GM19099 (cell line): ENCODE results near the gene DSCAML1.

Experiments used
- POLR2A ChIP-seq: IDR thresholded peaks from 3 replicates; pipeline ENCODE4 v1.6.1; 2011; ENCODE audit warnings: low read depth; ENCODE audit not compliant: insufficient read length; ENCODE audit errors: extremely low read depth

DSCAML1 gene

GRCh38 chr11:117633976-117634755 lies 162.8 kb downstream of the DSCAML1 start:
- no peak for TF ChIP-seq POLR2A

GRCh38 chr11:117633186-117633754 lies 163.7 kb downstream of the DSCAML1 start:
- TF ChIP-seq POLR2A = no peak

DNA sequence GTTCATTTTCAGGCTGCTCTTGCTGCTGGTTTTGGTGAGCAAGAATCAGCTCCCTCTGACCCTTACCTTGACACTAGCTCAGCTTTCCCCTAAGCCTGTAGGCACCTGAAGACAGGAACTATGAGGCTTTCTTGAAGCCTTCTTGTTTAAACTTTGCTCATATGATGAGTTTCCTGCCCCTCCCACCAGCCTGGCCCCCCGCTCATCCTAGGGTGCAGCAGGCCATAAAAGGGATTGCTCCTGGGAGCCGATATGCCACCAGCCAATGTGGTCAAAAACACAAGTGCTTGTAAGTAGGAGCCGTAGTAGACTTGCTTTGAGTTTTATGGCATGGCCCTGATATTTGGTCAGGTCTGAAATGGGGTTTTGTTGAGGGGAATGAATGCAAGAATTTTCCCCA lies 164.7 kb downstream of the DSCAML1 start:
- no peak for TF ChIP-seq POLR2A

- no peak for TF ChIP-seq POLR2A
These were observed 165.5 kb downstream of the DSCAML1 start for GRCh38 chr11:117631336-117632140.

GRCh38 chr11:117629891-117630538 lies 167.0 kb downstream of the DSCAML1 start:
- TF ChIP-seq POLR2A = no peak

GRCh38 chr11:117629146-117629545 lies 167.9 kb downstream of the DSCAML1 start:
- TF ChIP-seq POLR2A = no peak

- no peak for TF ChIP-seq POLR2A
These were observed 169.8 kb downstream of the DSCAML1 start for GRCh38 chr11:117627259-117627658.

DNA sequence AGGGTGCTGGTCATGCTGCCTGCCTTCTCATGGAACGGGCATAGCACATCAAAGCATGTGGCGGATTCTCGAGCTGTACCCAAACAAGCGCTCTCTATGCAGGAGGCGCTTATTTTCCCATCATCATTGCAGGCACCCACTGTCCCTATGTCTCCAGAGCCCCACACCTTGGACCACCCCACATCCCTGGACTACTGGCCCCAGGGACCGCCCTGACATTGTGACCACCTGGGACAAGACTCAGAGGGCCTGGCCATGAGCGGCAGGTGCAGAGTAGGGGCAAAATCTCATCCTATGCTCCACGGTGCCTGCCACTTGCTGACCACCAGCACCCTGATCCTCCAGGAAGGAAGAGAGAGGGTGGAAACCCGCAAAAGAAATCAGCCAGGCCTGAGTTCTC lies 170.4 kb downstream of the DSCAML1 start:
- no peak for TF ChIP-seq POLR2A

DNA sequence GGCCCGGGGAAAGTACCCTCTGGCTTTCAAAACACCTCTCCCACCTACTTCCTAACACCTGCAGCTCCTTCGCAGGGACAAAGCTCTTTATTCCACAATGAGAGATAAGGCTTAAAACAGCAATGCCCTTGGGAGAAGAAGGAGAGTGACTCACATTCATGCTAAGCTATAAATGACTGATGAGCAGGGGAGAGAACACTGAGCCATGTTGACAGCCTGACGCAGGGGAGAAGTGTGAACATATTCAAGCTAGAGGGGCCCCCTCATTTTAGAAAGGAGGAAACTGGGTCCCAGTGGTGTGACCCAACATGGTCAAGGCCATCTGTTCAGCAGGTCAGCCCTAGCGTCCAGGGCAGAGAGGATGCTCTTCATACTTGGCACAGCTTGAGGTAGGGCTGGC lies 171.8 kb downstream of the DSCAML1 start:
- TF ChIP-seq POLR2A = no peak

GRCh38 chr11:117623831-117624271 lies 173.2 kb downstream of the DSCAML1 start:
- TF ChIP-seq POLR2A = no peak

DNA sequence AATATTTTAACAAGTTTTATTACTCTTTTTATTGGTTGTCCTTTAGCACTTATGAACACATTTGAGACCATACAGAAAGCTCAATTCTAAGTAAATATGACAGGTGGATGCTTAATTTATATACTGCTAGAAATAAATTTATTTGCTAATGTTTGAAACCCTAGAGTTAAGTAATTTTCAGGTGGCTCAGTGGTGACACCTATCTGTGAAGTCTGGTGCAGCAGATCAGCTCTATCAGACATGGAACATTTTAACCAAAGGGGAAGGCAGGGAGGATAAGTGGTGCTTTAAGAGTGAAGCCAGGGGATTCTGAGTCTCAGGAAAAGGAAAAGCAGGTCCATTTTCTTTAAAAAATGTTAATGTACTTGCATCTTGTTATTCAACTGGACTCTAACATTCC lies 175.8 kb downstream of the DSCAML1 start:
- no peak for TF ChIP-seq POLR2A

- TF ChIP-seq POLR2A = no peak
These were observed 176.4 kb downstream of the DSCAML1 start for GRCh38 chr11:117620659-117621058.

GRCh38 chr11:117620086-117620485 lies 176.9 kb downstream of the DSCAML1 start:
- no peak for TF ChIP-seq POLR2A

DNA sequence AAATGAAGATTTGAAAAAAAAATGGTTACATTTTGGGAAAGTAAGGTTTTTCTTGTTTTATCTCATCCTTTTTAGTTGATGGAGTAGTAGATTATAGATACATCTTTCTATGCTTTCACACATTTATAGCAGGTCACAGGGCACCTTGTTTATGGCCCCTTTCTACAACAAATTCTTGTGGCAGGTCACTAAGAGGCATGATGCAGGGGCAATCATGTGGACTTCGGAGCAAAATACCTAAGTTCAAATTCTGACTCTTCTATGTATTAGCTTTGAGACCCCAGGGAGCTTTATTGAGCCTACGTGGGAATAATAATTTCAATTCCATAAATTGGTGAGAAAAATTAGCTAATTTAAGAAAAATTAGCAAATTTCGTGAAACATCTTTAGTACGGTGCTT lies 177.4 kb downstream of the DSCAML1 start:
- no peak for TF ChIP-seq POLR2A

DNA sequence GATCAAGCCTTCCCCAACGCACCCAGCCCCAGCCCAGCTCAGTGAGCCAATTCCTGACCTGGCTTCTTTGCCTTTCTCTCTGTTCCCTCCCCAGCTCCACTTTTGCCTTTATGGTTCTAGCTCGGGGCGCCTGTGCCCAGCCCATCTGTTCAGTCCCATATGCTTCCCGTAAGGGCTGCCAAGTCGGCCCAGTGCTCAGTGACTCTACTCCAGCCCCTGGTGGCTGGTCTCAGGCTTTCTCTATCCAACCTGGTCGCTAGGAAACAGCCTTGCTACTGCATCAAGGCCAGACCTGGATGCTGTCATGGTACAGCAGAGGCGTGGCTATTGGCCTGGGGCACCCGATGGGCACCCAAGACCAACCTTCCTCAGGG lies 178.0 kb downstream of the DSCAML1 start:
- no peak for TF ChIP-seq POLR2A
